Ascending aorta (tissue), 2 donors: ENCODE data around the gene TPP2. TPM values are rescaled to one million over a fixed set of nuclear protein-coding genes. Genes with fewer than 3 reads are reported as not detected.

ENCODE experiments used
- DNase-seq, 2 donors: peaks; one replicate each; pipeline ENCODE4 v3.0.0-alpha.2; 2019; ENCODE audit warnings: low spot score in 2 of 2
- H3K27ac ChIP-seq, 2 donors: fragments of 200-600 bp; sonication (generic); one replicate each; pipeline ENCODE4 v1.5.1; 2016 to 2017; ENCODE audit warnings: mild to moderate bottlenecking in 1 of 2
- H3K27me3 ChIP-seq: fragments of 200-600 bp; sonication (generic); one replicate; pipeline ENCODE4 v1.5.1; 2017
- H3K36me3 ChIP-seq, 2 donors: fragments of 200-600 bp; sonication (generic); one replicate each; pipeline ENCODE4 v1.5.1; 2016
- H3K4me1 ChIP-seq, 2 donors: fragments of 200-600 bp; sonication (generic); one replicate each; pipeline ENCODE4 v1.5.1; 2016 to 2017; ENCODE audit warnings: mild to moderate bottlenecking in 1 of 2
- H3K4me3 ChIP-seq, 2 donors: fragments of 200-600 bp; sonication (generic); one replicate each; pipeline ENCODE4 v1.5.1; 2016 to 2017; ENCODE audit warnings: mild to moderate bottlenecking in 1 of 2
- H3K9me3 ChIP-seq, 2 donors: fragments of 200-600 bp; sonication (generic); one replicate each; pipeline ENCODE4 v1.5.1; 2016
- CTCF ChIP-seq, 3 experiments: fragments of 200-600 bp in 2 of 3; fragments of 450-650 bp in 1 of 3; sonication (generic) in 2 of 3; IDR thresholded peaks; one replicate each; pipeline ENCODE4 v1.5.1; 2016 to 2019; ENCODE audit warnings: antibody characterized with exemption in 3 of 3, mild to moderate bottlenecking in 1 of 3, moderate library complexity in 1 of 3
- intact Hi-C: fragments of 100-400 bp; cut with DNase I; formaldehyde crosslinking; loops from one replicate; pipeline ENCODE4 v1.15.1; 2023
- total RNA-seq: library from RNA; depleted of rRNA; stranded (reverse); fragments of >200 nt; gene quantifications from one replicate; pipeline ENCODE4 v1.1.0, GENCODE V29; 2016

TPP2 gene
- total RNA-seq, 1 donor from 2014 or later: 21.4 TPM

- no peak for TF ChIP-seq CTCF (IDR thresholded peaks at IDR 0.05)
- peaks cover 6 to 36% of the 10 kb centered on the region in 2 donors for H3K36me3 ChIP-seq
- peaks cover 0 to 7% of the 10 kb centered on the region in 2 donors for H3K9me3 ChIP-seq
- intact Hi-C loops: no loop called here
- no peak overlapping the region for H3K4me3 ChIP-seq
- DNase-seq: no peak
- H3K27ac ChIP-seq: no peak overlapping the region
- H3K4me1 ChIP-seq: no peaks in the 10 kb centered on the region
- no peaks in the 10 kb centered on the region for H3K27me3 ChIP-seq
These were observed 84.3 kb downstream of the TPP2 start for GRCh38 chr13:102680842-102681740.

- intact Hi-C loops: no loop called here
- Histone ChIP-seq H3K27ac (no peak overlapping the region), H3K9me3 (peaks cover 0 to 7% of the 10 kb centered on the region in 2 donors), H3K27me3 (no peaks in the 10 kb centered on the region), H3K4me3 (no peak overlapping the region), H3K4me1 (no peaks in the 10 kb centered on the region), H3K36me3 (peaks cover 6 to 25% of the 10 kb centered on the region in 2 donors)
- no peak for TF ChIP-seq CTCF (IDR thresholded peaks at IDR 0.05)
- DNase-seq: no peak
These were observed 85.4 kb downstream of the TPP2 start for GRCh38 chr13:102682211-102682610.

GRCh38 chr13:102682727-102683126, 85.9 kb downstream of the TPP2 start:
- intact Hi-C loops: no loop called here
- no peak for DNase-seq
- Histone ChIP-seq H3K9me3 (peaks cover 0 to 7% of the 10 kb centered on the region in 2 donors), H3K36me3 (peaks cover 6 to 21% of the 10 kb centered on the region in 2 donors), H3K27me3 (no peaks in the 10 kb centered on the region), H3K4me3 (no peak overlapping the region), H3K27ac (no peak overlapping the region), H3K4me1 (no peaks in the 10 kb centered on the region)
- TF ChIP-seq CTCF (IDR thresholded peaks at IDR 0.05): no peak

GRCh38 chr13:102683637-102684036, 86.9 kb downstream of the TPP2 start:
- Histone ChIP-seq H3K36me3 (peaks cover 6 to 12% of the 10 kb centered on the region in 2 donors), H3K9me3 (peaks cover 0 to 7% of the 10 kb centered on the region in 2 donors), H3K27me3 (no peaks in the 10 kb centered on the region), H3K27ac (no peak overlapping the region), H3K4me3 (no peak overlapping the region), H3K4me1 (no peaks in the 10 kb centered on the region)
- intact Hi-C loops: no loop called here
- no peak for DNase-seq
- TF ChIP-seq CTCF (IDR thresholded peaks at IDR 0.05): no peak

- TF ChIP-seq CTCF (IDR thresholded peaks at IDR 0.05): no peak
- no peaks in the 10 kb centered on the region for H3K36me3 ChIP-seq
- H3K4me3 ChIP-seq: no peak overlapping the region
- DNase-seq: no peak
- H3K27me3 ChIP-seq: no peaks in the 10 kb centered on the region
- peaks cover 0 to 7% of the 10 kb centered on the region in 2 donors for H3K9me3 ChIP-seq
- H3K27ac ChIP-seq: no peak overlapping the region
- H3K4me1 ChIP-seq: no peaks in the 10 kb centered on the region
- intact Hi-C loops: no loop called here
These were observed 89.2 kb downstream of the TPP2 start for GRCh38 chr13:102686024-102686423.
